Thyroid gland (tissue), 4 donors: ENCODE measurements around the gene RSRP1. TPM values are rescaled to one million over a fixed set of nuclear protein-coding genes. Genes with fewer than 3 reads are reported as not detected.

Experiments
- DNase-seq, 2 donors: peaks; one replicate each; pipeline ENCODE4 v3.0.0-alpha.2; 2019
- H3K27ac ChIP-seq, 3 donors: fragments of 200-600 bp; sonication (generic); 1 replicate in 2 of 3; 2 replicates in 1 of 3; pipeline ENCODE4 v1.5.1; 2016 to 2019; ENCODE audit warnings: mild to moderate bottlenecking in 1 of 3, moderate library complexity in 1 of 3
- H3K27me3 ChIP-seq: fragments of 200-600 bp; sonication (generic); one replicate; pipeline ENCODE4 v1.5.1; 2019
- H3K36me3 ChIP-seq, 2 donors: fragments of 200-600 bp; sonication (generic); one replicate each; pipeline ENCODE4 v1.5.1; 2016 to 2019
- H3K4me1 ChIP-seq, 2 donors: fragments of 200-600 bp; sonication (generic); one replicate each; pipeline ENCODE4 v1.5.1; 2017 to 2019
- H3K4me3 ChIP-seq, 3 donors: fragments of 200-600 bp; sonication (generic); replicated peaks in 1 of 3; 1 replicate in 2 of 3; 2 replicates in 1 of 3; pipeline ENCODE4 v1.5.1; 2016; ENCODE audit warnings: mild to moderate bottlenecking in 1 of 3
- H3K9me3 ChIP-seq: fragments of 200-600 bp; sonication (generic); one replicate; pipeline ENCODE4 v1.5.1; 2017
- CTCF ChIP-seq, 6 experiments: fragments of 200-600 bp in 3 of 6; fragments of 450-650 bp in 3 of 6; sonication (generic) in 3 of 6; IDR thresholded peaks; one replicate each; pipeline ENCODE4 v1.5.1; 2016 to 2019; ENCODE audit warnings: antibody characterized with exemption in 6 of 6, mild to moderate bottlenecking in 2 of 6, inconsistent platforms in 1 of 6, moderate library complexity in 1 of 6
- POLR2A ChIP-seq, 2 donors: fragments of 450-650 bp; IDR thresholded peaks; one replicate each; pipeline ENCODE4 v1.6.1; 2017; ENCODE audit warnings: antibody characterized with exemption in 2 of 2, mild to moderate bottlenecking in 2 of 2, moderate library complexity in 1 of 2
- WGBS, 2 donors: methylation state at CpG; one replicate each; pipeline ENCODE4 v1.1.5; 2017; 5-methylcytosine and 5-hydroxymethylcytosine counted together
- intact Hi-C: fragments of 100-400 bp; cut with DNase I; formaldehyde crosslinking; loops from one replicate; pipeline ENCODE4 v1.15.1; 2023
- total RNA-seq, 4 donors: library from RNA; depleted of rRNA; stranded (reverse); fragments of >200 nt; gene quantifications; one replicate each; pipeline ENCODE4 v1.2.3, GENCODE V29; 2016

RSRP1 gene
- total RNA-seq, 4 donors from 2014 or later = 140 to 294 (median 152) TPM

GRCh38 chr1:25206201-25206600 lies 41.1 kb downstream of the RSRP1 start:
- WGBS, 2 donors = 55 to 63% methylated on average over 5 of the region's 5 CpGs
- TF ChIP-seq POLR2A (IDR thresholded peaks at IDR 0.05) (no peak), CTCF (IDR thresholded peaks at IDR 0.05) (no peak)
- Histone ChIP-seq H3K27ac (no peak overlapping the region), H3K27me3 (no peaks in the 10 kb centered on the region), H3K4me3 (no peak overlapping the region), H3K36me3 (no peaks in the 10 kb centered on the region), H3K9me3 (no peaks in the 10 kb centered on the region), H3K4me1 (no peaks in the 10 kb centered on the region)
- DNase-seq = no peak
- intact Hi-C loops = loop anchor here (10.0 kb wide), 1 partner anchor 271 kb away; the partner anchor contains the start of gene RUNX3

GRCh38 chr1:25205786-25206185 lies 41.5 kb downstream of the RSRP1 start:
- no peak for DNase-seq
- Histone ChIP-seq H3K27me3 (no peaks in the 10 kb centered on the region), H3K4me3 (no peak overlapping the region), H3K4me1 (no peaks in the 10 kb centered on the region), H3K9me3 (no peaks in the 10 kb centered on the region), H3K27ac (no peak overlapping the region), H3K36me3 (no peaks in the 10 kb centered on the region)
- TF ChIP-seq CTCF (IDR thresholded peaks at IDR 0.05) (no peak), POLR2A (IDR thresholded peaks at IDR 0.05) (no peak)
- intact Hi-C loops = loop anchor here (10.0 kb wide), 1 partner anchor 271 kb away; the partner anchor contains the start of gene RUNX3
- 75 to 84% methylated on average over 5 of the region's 5 CpGs for WGBS, 2 donors

- no peak overlapping the region for H3K27ac ChIP-seq
- H3K36me3 ChIP-seq = no peaks in the 10 kb centered on the region
- DNase-seq = peak in 1 of 2 donors; percentile 8
- H3K4me1 ChIP-seq = no peaks in the 10 kb centered on the region
- TF ChIP-seq CTCF (IDR thresholded peaks at IDR 0.05) (peak; percentile 29 to 74 (median 67)), POLR2A (IDR thresholded peaks at IDR 0.05) (no peak)
- H3K27me3 ChIP-seq = no peaks in the 10 kb centered on the region
- H3K4me3 ChIP-seq = no peak overlapping the region
- no peaks in the 10 kb centered on the region for H3K9me3 ChIP-seq
- intact Hi-C loops = loop anchor here (5.0 to 10.0 kb wide), 2 partner anchors 270 to 353 kb away; partner anchors contain the start of gene RUNX3
- WGBS, 2 donors = 60 to 62% methylated on average over 9 of the region's 9 CpGs
Observed at GRCh38 chr1:25204797-25205480, 42.3 kb downstream of the RSRP1 start.

GRCh38 chr1:25201006-25201405 lies 46.2 kb downstream of the RSRP1 start:
- Histone ChIP-seq H3K36me3 (no peaks in the 10 kb centered on the region), H3K27me3 (no peaks in the 10 kb centered on the region), H3K4me1 (peaks cover 7 to 13% of the 10 kb centered on the region in 2 donors), H3K9me3 (no peaks in the 10 kb centered on the region), H3K4me3 (no peak overlapping the region), H3K27ac (no peak overlapping the region)
- intact Hi-C loops = loop anchor here (5.0 to 10.0 kb wide), 2 partner anchors 266 to 349 kb away; partner anchors contain the start of gene RUNX3
- no peak for DNase-seq
- 75 to 84% methylated on average over 7 of the region's 7 CpGs for WGBS, 2 donors
- TF ChIP-seq CTCF (IDR thresholded peaks at IDR 0.05) (no peak), POLR2A (IDR thresholded peaks at IDR 0.05) (no peak)
